ENCODE results near the gene GRAMD1A.
A peak's percentile ranks its signal among the peaks of the same experiment; 100 is the strongest.
"Not testable (repeated sequence)": the region's sequence is repeated elsewhere in the genome, so short reads cannot be mapped to it uniquely, and the experiment has no call there.

The GRAMD1A gene

GRCh38 chr19:34967551-34967950 lies 32.6 kb upstream of the GRAMD1A start:
- Mint-ChIP-seq H3K27ac (no peak overlapping the region), H3K36me3 (ENCODE audit: low read depth) (peaks cover 8% of the 10 kb centered on the region), H3K4me1 (ENCODE audit: low read depth) (peaks cover 14% of the 10 kb centered on the region), H3K9me3 (peaks cover 28% of the 10 kb centered on the region), H3K27me3 (no peaks in the 10 kb centered on the region), H3K4me3 (no peak overlapping the region)
- no peak for DNase-seq

DNA sequence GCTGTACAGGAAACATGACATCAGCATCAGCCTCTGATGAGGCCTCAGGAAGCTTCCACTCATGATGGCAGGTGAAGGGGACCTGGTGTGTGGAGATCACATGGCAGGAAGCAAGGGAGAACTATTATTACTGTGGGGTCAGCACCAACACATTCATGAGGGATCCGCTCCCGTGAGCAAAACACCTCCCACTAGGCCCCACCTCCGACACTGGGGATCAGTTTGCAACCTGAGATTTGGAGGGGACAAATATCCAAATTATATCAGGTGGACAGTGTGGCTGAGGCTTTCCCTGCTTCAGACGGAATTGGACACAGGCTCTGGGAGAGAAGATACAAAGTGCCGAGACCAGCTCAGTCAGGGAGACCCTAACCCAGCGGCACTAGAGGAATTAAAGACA lies 30.4 kb upstream of the GRAMD1A start:
- H3K27ac Mint-ChIP-seq = no peak overlapping the region
- H3K9me3 Mint-ChIP-seq = peaks cover 21% of the 10 kb centered on the region
- no peaks in the 10 kb centered on the region for H3K27me3 Mint-ChIP-seq
- H3K36me3 Mint-ChIP-seq (ENCODE audit: low read depth) = no peaks in the 10 kb centered on the region
- peaks cover 24% of the 10 kb centered on the region for H3K4me1 Mint-ChIP-seq (ENCODE audit: low read depth)
- no peak overlapping the region for H3K4me3 Mint-ChIP-seq
- DNase-seq = no peak

DNA sequence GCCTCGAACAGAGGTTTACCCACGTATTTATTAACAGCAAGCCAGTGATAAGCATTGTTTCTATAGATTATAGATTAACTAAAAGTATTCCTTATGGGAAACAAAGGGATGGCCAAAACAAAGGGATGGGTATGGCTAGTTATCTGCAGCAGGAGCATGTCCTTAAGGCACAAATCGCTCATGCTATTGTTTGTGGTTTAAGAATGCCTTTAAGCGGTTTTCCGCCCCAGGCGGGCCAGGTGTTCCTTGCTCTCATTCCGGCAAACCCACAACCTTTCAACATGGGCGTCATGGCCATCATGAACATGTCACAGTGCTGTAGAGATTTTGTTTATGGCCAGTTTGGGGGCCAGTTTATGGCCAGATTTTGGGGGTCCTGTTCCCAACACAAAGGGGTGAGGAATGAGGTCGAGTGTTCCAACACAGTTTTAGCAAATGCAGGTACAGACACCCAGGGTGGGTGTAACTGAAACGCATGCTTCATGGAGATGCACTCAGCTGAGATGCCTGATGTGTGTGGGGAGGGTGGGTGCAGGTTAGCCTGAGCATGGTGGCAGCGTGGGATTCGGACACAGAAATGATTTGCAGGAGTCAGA lies 29.8 kb upstream of the GRAMD1A start:
- H3K27ac Mint-ChIP-seq; H3K36me3 Mint-ChIP-seq (ENCODE audit: low read depth); H3K27me3 Mint-ChIP-seq; H3K4me3 Mint-ChIP-seq; DNase-seq: not testable (repeated sequence)
- peaks cover 21% of the 10 kb centered on the region for H3K9me3 Mint-ChIP-seq
- peaks cover 27% of the 10 kb centered on the region for H3K4me1 Mint-ChIP-seq (ENCODE audit: low read depth)

- DNase-seq = no peak
- Mint-ChIP-seq H3K4me1 (ENCODE audit: low read depth) (peaks cover 35% of the 10 kb centered on the region), H3K36me3 (ENCODE audit: low read depth) (no peaks in the 10 kb centered on the region), H3K4me3 (no peak overlapping the region), H3K27me3 (no peaks in the 10 kb centered on the region), H3K9me3 (peaks cover 12% of the 10 kb centered on the region), H3K27ac (no peak overlapping the region)
These were observed 27.9 kb upstream of the GRAMD1A start for GRCh38 chr19:34972163-34972705.

- H3K4me1 Mint-ChIP-seq (ENCODE audit: low read depth) = peaks cover 35% of the 10 kb centered on the region
- no peaks in the 10 kb centered on the region for H3K27me3 Mint-ChIP-seq
- DNase-seq = no peak
- no peak overlapping the region for H3K4me3 Mint-ChIP-seq
- peaks cover 4% of the 10 kb centered on the region for H3K9me3 Mint-ChIP-seq
- H3K27ac Mint-ChIP-seq = peak overlapping the region; percentile 64
- H3K36me3 Mint-ChIP-seq (ENCODE audit: low read depth) = no peaks in the 10 kb centered on the region
These were observed 25.5 kb upstream of the GRAMD1A start for GRCh38 chr19:34974646-34975045.

GRCh38 chr19:34975056-34975455 lies 25.1 kb upstream of the GRAMD1A start:
- Mint-ChIP-seq H3K4me1 (ENCODE audit: low read depth) (peaks cover 35% of the 10 kb centered on the region), H3K36me3 (ENCODE audit: low read depth) (no peaks in the 10 kb centered on the region), H3K9me3 (peaks cover 4% of the 10 kb centered on the region), H3K27ac (peak overlapping the region; percentile 64), H3K4me3 (no peak overlapping the region), H3K27me3 (no peaks in the 10 kb centered on the region)
- DNase-seq = no peak

DNA sequence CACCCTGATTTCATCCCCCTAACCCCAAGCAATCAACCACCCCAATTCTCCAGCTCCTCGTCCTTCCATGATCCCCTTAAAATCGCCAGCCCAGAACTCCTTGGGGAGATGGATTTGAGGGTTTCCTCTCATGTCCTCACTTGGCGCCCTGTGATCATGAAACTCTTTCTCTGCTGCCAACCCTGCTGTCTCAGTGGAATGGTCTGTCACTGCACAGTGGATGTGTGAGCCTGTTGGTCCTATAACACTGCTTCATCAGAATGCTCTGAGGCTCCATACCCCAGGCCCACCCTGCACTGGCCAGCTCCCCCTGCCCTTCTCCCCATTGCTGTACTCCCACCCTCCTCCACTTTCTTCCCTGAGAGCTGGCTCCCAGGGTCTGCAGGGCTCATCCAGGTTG lies 23.5 kb upstream of the GRAMD1A start:
- peaks cover 35% of the 10 kb centered on the region for H3K4me1 Mint-ChIP-seq (ENCODE audit: low read depth)
- no peak for DNase-seq
- no peak overlapping the region for H3K4me3 Mint-ChIP-seq
- H3K27ac Mint-ChIP-seq = no peak overlapping the region
- no peaks in the 10 kb centered on the region for H3K36me3 Mint-ChIP-seq (ENCODE audit: low read depth)
- H3K27me3 Mint-ChIP-seq = no peaks in the 10 kb centered on the region
- peaks cover 4% of the 10 kb centered on the region for H3K9me3 Mint-ChIP-seq

DNA sequence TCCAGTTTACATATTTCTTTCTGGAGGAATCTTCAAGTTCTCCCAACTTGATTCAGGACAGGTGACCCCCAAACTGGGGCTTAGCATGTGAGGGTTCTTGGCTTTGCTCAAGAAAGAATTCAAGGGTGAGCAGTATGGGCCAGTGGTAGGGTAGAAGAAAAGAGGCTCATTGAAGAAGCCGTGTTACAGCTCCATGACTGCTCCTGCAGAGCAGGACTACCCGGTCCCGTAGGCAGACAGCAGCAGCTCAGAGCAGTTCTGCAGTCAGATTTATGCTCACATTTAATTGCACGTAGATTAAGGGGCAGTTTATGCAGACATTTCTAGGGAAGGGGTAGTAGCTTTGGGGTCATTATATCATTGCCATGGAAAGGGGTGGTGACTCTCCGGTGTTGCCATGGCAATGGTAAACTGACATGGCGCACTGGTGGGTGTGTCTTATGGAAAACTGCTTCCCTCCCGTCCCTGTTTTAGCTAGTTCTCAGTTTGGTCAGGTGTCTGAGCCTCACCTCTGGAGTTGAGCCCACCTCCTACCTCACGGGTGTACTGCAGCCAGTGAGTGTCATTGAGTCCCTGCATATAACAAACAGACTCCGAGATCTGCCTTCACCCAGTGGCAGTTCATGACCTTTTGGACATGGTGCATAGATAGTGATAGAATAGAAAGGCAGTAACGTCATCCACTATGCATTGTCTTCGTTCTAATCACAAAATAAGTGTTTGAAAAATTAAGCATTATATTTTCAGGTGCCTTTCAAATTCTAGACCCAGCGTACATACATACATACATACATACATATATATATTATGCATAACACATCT lies 20.1 kb upstream of the GRAMD1A start:
- H3K4me1 Mint-ChIP-seq (ENCODE audit: low read depth) = peaks cover 23% of the 10 kb centered on the region
- H3K9me3 Mint-ChIP-seq = peaks cover 4% of the 10 kb centered on the region
- no peaks in the 10 kb centered on the region for H3K27me3 Mint-ChIP-seq
- H3K4me3 Mint-ChIP-seq = no peak overlapping the region
- H3K36me3 Mint-ChIP-seq (ENCODE audit: low read depth) = no peaks in the 10 kb centered on the region
- DNase-seq = peak; percentile 14
- no peak overlapping the region for H3K27ac Mint-ChIP-seq

DNA sequence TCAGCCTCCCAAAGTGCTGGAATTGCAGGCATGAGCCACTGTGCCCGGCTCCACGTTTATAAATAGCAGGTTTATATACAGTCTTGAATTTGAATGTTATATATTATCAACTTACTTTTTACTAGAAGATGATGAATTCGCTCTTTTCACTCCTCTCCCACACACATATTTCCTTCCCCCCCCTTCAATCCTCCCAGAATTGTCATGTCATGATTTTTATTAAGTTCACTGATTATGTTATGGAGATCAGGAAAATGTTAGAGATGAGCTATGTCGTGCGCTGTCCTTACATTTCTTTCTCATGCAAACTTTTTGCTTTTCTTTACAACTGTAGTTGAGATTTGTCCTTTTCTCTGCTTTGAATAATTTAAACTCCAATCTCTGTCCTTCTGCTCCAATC lies 17.8 kb upstream of the GRAMD1A start:
- Mint-ChIP-seq H3K27me3 (no peaks in the 10 kb centered on the region), H3K36me3 (ENCODE audit: low read depth) (peaks cover 2% of the 10 kb centered on the region), H3K9me3 (no peaks in the 10 kb centered on the region), H3K4me1 (ENCODE audit: low read depth) (peaks cover 27% of the 10 kb centered on the region), H3K4me3 (no peak overlapping the region), H3K27ac (no peak overlapping the region)
- DNase-seq = no peak

DNA sequence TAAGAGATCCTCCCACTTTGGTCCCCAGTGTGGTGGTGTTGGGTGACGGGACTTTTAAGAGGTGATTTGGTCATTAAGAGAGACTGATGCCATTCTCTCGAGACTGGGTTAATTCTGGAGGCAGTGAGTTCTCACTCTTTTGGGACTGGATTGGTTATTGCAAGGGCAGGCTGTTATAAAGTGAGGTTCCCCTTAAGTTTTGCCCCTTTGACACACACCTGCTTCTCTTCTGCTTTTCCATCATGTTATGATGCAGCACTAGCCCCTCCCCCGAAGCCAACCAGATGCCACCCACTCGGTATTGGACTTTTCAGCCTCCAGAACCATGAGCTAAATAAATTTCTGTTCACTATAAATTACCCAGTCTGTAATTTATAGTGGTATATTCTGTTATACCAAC lies 16.3 kb upstream of the GRAMD1A start:
- Mint-ChIP-seq H3K9me3 (no peaks in the 10 kb centered on the region), H3K27ac (no peak overlapping the region), H3K27me3 (no peaks in the 10 kb centered on the region), H3K4me3 (no peak overlapping the region), H3K36me3 (ENCODE audit: low read depth) (peaks cover 2% of the 10 kb centered on the region), H3K4me1 (ENCODE audit: low read depth) (peaks cover 39% of the 10 kb centered on the region)
- no peak for DNase-seq

GRCh38 chr19:34984287-34984686 lies 15.8 kb upstream of the GRAMD1A start:
- H3K36me3 Mint-ChIP-seq (ENCODE audit: low read depth) = peaks cover 2% of the 10 kb centered on the region
- DNase-seq = no peak
- no peak overlapping the region for H3K4me3 Mint-ChIP-seq
- peaks cover 44% of the 10 kb centered on the region for H3K4me1 Mint-ChIP-seq (ENCODE audit: low read depth)
- no peak overlapping the region for H3K27ac Mint-ChIP-seq
- H3K27me3 Mint-ChIP-seq = no peaks in the 10 kb centered on the region
- no peaks in the 10 kb centered on the region for H3K9me3 Mint-ChIP-seq

- Mint-ChIP-seq H3K36me3 (ENCODE audit: low read depth) (peaks cover 2% of the 10 kb centered on the region), H3K27ac (peak overlapping the region; percentile 81), H3K27me3 (no peaks in the 10 kb centered on the region), H3K9me3 (no peaks in the 10 kb centered on the region), H3K4me1 (ENCODE audit: low read depth) (peaks cover 55% of the 10 kb centered on the region), H3K4me3 (peak overlapping the region; percentile 74)
- no peak for DNase-seq
These were observed 14.7 kb upstream of the GRAMD1A start for GRCh38 chr19:34985249-34986022.

DNA sequence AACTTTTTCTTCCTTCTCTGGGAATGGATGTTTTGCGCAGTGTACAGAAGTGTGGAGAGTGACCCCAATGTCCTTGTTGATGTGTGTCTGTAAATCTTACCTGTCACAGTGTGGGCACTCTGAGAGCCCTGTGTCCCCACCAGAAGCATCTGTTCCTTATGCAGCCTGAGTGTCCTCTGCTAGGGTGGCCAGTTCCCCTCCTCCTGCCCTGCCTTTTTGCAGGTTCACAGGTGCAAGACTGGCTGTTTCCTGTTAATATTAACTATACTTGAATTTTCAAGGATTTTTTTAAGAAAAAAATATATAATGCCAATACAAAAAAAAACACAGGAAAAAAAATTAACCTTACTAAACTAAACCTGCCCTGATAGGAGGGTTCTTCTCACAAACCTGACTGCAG lies 12.0 kb upstream of the GRAMD1A start:
- no peaks in the 10 kb centered on the region for H3K27me3 Mint-ChIP-seq
- peaks cover 77% of the 10 kb centered on the region for H3K4me1 Mint-ChIP-seq (ENCODE audit: low read depth)
- DNase-seq = no peak
- H3K9me3 Mint-ChIP-seq = peaks cover 7% of the 10 kb centered on the region
- peak overlapping the region; percentile 23 for H3K4me3 Mint-ChIP-seq
- H3K27ac Mint-ChIP-seq = peak overlapping the region; percentile 57
- peaks cover 8% of the 10 kb centered on the region for H3K36me3 Mint-ChIP-seq (ENCODE audit: low read depth)

- Mint-ChIP-seq H3K27me3 (no peaks in the 10 kb centered on the region), H3K9me3 (peaks cover 7% of the 10 kb centered on the region), H3K27ac (peak overlapping the region; percentile 92), H3K36me3 (ENCODE audit: low read depth) (peaks cover 8% of the 10 kb centered on the region), H3K4me1 (ENCODE audit: low read depth) (peaks cover 77% of the 10 kb centered on the region), H3K4me3 (no peak overlapping the region)
- DNase-seq = no peak
These were observed 10.8 kb upstream of the GRAMD1A start for GRCh38 chr19:34989298-34989697.

All from activated T-cell treated with anti-CD3 and anti-CD28 coated beads, Interleukin-2, amount 50 U/mL, for 24 hours (primary cell).